Natural killer cell treated with Interleukin-12 subunit alpha and Interleukin-12 subunit beta and Interleukin-15 and Interleukin-18, amount 100 ng/mL, for 72 hours (primary cell): ENCODE results near the gene RPL31. TPM values are rescaled to one million over a fixed set of nuclear protein-coding genes. Genes with fewer than 3 reads are reported as not detected.
"Not testable (repeated sequence)": the region's sequence is repeated elsewhere in the genome, so short reads cannot be mapped to it uniquely, and the experiment has no call there.

Experiments used
- ATAC-seq, 2 donors: fragments of 150-1000 bp; cut with Tn5 transposase in 1 of 2; sonication (Bioruptor Pico), chemical (Tn5 transposase) in 1 of 2; 2 replicates each; pipeline ENCODE4 v1.10.0; 2021
- DNase-seq: peaks from one replicate; pipeline ENCODE4 v3.0.0; 2022; ENCODE audit warnings: low spot score
- H3K27ac Mint-ChIP-seq, 2 donors: 1 replicate in 1 of 2; 2 replicates in 1 of 2; pipeline ENCODE4 v1.8.0; 2022; ENCODE audit warnings: mixed read lengths in 2 of 2, mild to moderate bottlenecking in 1 of 2, moderate library complexity in 1 of 2
- H3K27me3 Mint-ChIP-seq, 2 donors: 1 replicate in 1 of 2; 2 replicates in 1 of 2; pipeline ENCODE4 v1.8.0; 2022; ENCODE audit warnings: mixed read lengths in 2 of 2
- H3K36me3 Mint-ChIP-seq: one replicate; pipeline ENCODE4 v1.8.0; 2022; ENCODE audit warnings: mixed read lengths
- H3K4me1 Mint-ChIP-seq, 2 donors: 1 replicate in 1 of 2; 2 replicates in 1 of 2; pipeline ENCODE4 v1.8.0; 2022; ENCODE audit warnings: low read depth in 2 of 2, mixed read lengths in 2 of 2, mild to moderate bottlenecking in 1 of 2
- H3K4me3 Mint-ChIP-seq: one replicate; pipeline ENCODE4 v1.8.0; 2022; ENCODE audit warnings: mixed read lengths
- H3K9me3 Mint-ChIP-seq: 2 replicates; pipeline ENCODE4 v1.8.0; 2022; ENCODE audit warnings: mixed read lengths
- total RNA-seq, 2 donors: library from RNA; stranded (reverse); gene quantifications; one replicate each; pipeline ENCODE4 v1.2.3, GENCODE V29; 2022

The RPL31 gene
- total RNA-seq, 2 donors from 2014 or later, result 623 to 1,027 TPM

GRCh38 chr2:101037161-101037755, 35.2 kb downstream of the RPL31 start:
- DNase-seq (no peak), ATAC-seq (no peak)
- Mint-ChIP-seq H3K4me1 (peaks cover 5 to 7% of the 10 kb centered on the region in 2 donors), H3K9me3 (no peaks in the 10 kb centered on the region), H3K27me3 (peaks cover 0 to 8% of the 10 kb centered on the region in 2 donors), H3K4me3 (no peak overlapping the region), H3K36me3 (no peaks in the 10 kb centered on the region), H3K27ac (no peak overlapping the region)

- H3K27me3 Mint-ChIP-seq, result peaks cover 0 to 8% of the 10 kb centered on the region in 2 donors
- no peaks in the 10 kb centered on the region for H3K36me3 Mint-ChIP-seq
- H3K4me3 Mint-ChIP-seq, result no peak overlapping the region
- H3K27ac Mint-ChIP-seq, result no peak overlapping the region
- peaks cover 5 to 7% of the 10 kb centered on the region in 2 donors for H3K4me1 Mint-ChIP-seq
- DNase-seq (no peak), ATAC-seq (no peak)
- no peaks in the 10 kb centered on the region for H3K9me3 Mint-ChIP-seq
Measured at GRCh38 chr2:101038455-101039255, 36.6 kb downstream of the RPL31 start.

- Mint-ChIP-seq H3K4me3 (no peak overlapping the region), H3K36me3 (no peaks in the 10 kb centered on the region), H3K27ac (no peak overlapping the region), H3K27me3 (peaks cover 8 to 10% of the 10 kb centered on the region in 2 donors), H3K4me1 (peaks cover 5 to 7% of the 10 kb centered on the region in 2 donors), H3K9me3 (no peaks in the 10 kb centered on the region)
- DNase-seq, result no peak
- no peak for ATAC-seq
Measured at GRCh38 chr2:101040072-101040471, 38.0 kb downstream of the RPL31 start.

GRCh38 chr2:101040761-101041160, 38.7 kb downstream of the RPL31 start:
- H3K27me3 Mint-ChIP-seq, result peaks cover 8 to 10% of the 10 kb centered on the region in 2 donors
- no peaks in the 10 kb centered on the region for H3K36me3 Mint-ChIP-seq
- H3K9me3 Mint-ChIP-seq, result no peaks in the 10 kb centered on the region
- no peak for ATAC-seq
- peaks cover 5 to 7% of the 10 kb centered on the region in 2 donors for H3K4me1 Mint-ChIP-seq
- no peak for DNase-seq
- H3K27ac Mint-ChIP-seq, result peak overlapping the region in 1 of 2 donors; percentile 21
- no peak overlapping the region for H3K4me3 Mint-ChIP-seq

- Mint-ChIP-seq H3K27me3 (peaks cover 8 to 10% of the 10 kb centered on the region in 2 donors), H3K27ac (peak overlapping the region in 1 of 2 donors; percentile 21), H3K9me3 (no peaks in the 10 kb centered on the region), H3K4me1 (peaks cover 5 to 7% of the 10 kb centered on the region in 2 donors), H3K4me3 (no peak overlapping the region), H3K36me3 (no peaks in the 10 kb centered on the region)
- DNase-seq (no peak), ATAC-seq (no peak)
Measured at GRCh38 chr2:101041413-101041812, 39.3 kb downstream of the RPL31 start.

GRCh38 chr2:101045330-101045729, 43.2 kb downstream of the RPL31 start:
- Mint-ChIP-seq H3K9me3 (no peaks in the 10 kb centered on the region), H3K4me3 (no peak overlapping the region), H3K4me1 (peaks cover 4 to 5% of the 10 kb centered on the region in 2 donors), H3K27me3 (peaks cover 5 to 8% of the 10 kb centered on the region in 2 donors), H3K36me3 (no peaks in the 10 kb centered on the region), H3K27ac (no peak overlapping the region)
- ATAC-seq (no peak), DNase-seq (no peak)

GRCh38 chr2:101047075-101047766, 45.1 kb downstream of the RPL31 start:
- no peak overlapping the region for H3K27ac Mint-ChIP-seq
- no peaks in the 10 kb centered on the region for H3K9me3 Mint-ChIP-seq
- H3K4me3 Mint-ChIP-seq, result no peak overlapping the region
- ATAC-seq, result peak in 1 of 2 donors; percentile 11
- no peak for DNase-seq
- no peaks in the 10 kb centered on the region for H3K4me1 Mint-ChIP-seq
- H3K36me3 Mint-ChIP-seq, result no peaks in the 10 kb centered on the region
- H3K27me3 Mint-ChIP-seq, result peaks cover 8% of the 10 kb centered on the region in 2 donors

- H3K4me3 Mint-ChIP-seq, result no peak overlapping the region
- H3K36me3 Mint-ChIP-seq, result no peaks in the 10 kb centered on the region
- no peaks in the 10 kb centered on the region for H3K4me1 Mint-ChIP-seq
- H3K27me3 Mint-ChIP-seq, result peaks cover 8% of the 10 kb centered on the region in 2 donors
- H3K27ac Mint-ChIP-seq, result no peak overlapping the region
- ATAC-seq, result no peak
- H3K9me3 Mint-ChIP-seq, result no peaks in the 10 kb centered on the region
- DNase-seq, result no peak
Measured at GRCh38 chr2:101047774-101048173, 45.7 kb downstream of the RPL31 start.

GRCh38 chr2:101048756-101049155, 46.7 kb downstream of the RPL31 start:
- DNase-seq, result no peak
- Mint-ChIP-seq H3K27ac (no peak overlapping the region), H3K27me3 (peaks cover 8% of the 10 kb centered on the region in 2 donors), H3K4me3 (no peak overlapping the region), H3K4me1 (no peaks in the 10 kb centered on the region), H3K36me3 (no peaks in the 10 kb centered on the region), H3K9me3 (no peaks in the 10 kb centered on the region)
- no peak for ATAC-seq

- not testable (repeated sequence) for ATAC-seq, H3K4me1 Mint-ChIP-seq, H3K27me3 Mint-ChIP-seq, DNase-seq, H3K36me3 Mint-ChIP-seq, H3K4me3 Mint-ChIP-seq, H3K27ac Mint-ChIP-seq, H3K9me3 Mint-ChIP-seq
Measured at GRCh38 chr2:101050886-101051285, 48.8 kb downstream of the RPL31 start.

GRCh38 chr2:101052147-101052546, 50.1 kb downstream of the RPL31 start:
- H3K36me3 Mint-ChIP-seq, result no peaks in the 10 kb centered on the region
- ATAC-seq (no peak), DNase-seq (no peak)
- peaks cover 0 to 6% of the 10 kb centered on the region in 2 donors for H3K27me3 Mint-ChIP-seq
- H3K4me3 Mint-ChIP-seq, result no peak overlapping the region
- no peak overlapping the region for H3K27ac Mint-ChIP-seq
- no peaks in the 10 kb centered on the region for H3K9me3 Mint-ChIP-seq
- no peaks in the 10 kb centered on the region for H3K4me1 Mint-ChIP-seq

- Mint-ChIP-seq H3K4me1 (no peaks in the 10 kb centered on the region), H3K4me3 (no peak overlapping the region), H3K36me3 (no peaks in the 10 kb centered on the region), H3K9me3 (no peaks in the 10 kb centered on the region), H3K27me3 (peaks cover 0 to 6% of the 10 kb centered on the region in 2 donors), H3K27ac (no peak overlapping the region)
- DNase-seq, result no peak
- no peak for ATAC-seq
Measured at GRCh38 chr2:101053117-101053516, 51.0 kb downstream of the RPL31 start.
